ENCODE results near the gene GPN1.
"Not testable (repeated sequence)": the region's sequence is repeated elsewhere in the genome, so short reads cannot be mapped to it uniquely, and the experiment has no call there.

Gene GPN1

GRCh38 chr2:27682334-27682771, 53.5 kb downstream of the GPN1 start:
- H3K9me3 Mint-ChIP-seq, H3K27me3 Mint-ChIP-seq, DNase-seq: not testable (repeated sequence)
- peak; percentile 79 for ATAC-seq
- Mint-ChIP-seq H3K4me3 (peak overlapping the region; percentile 13 to 19), H3K4me1 (peaks cover 32% of the 10 kb centered on the region), H3K27ac (peak overlapping the region; percentile 20 to 81)

GRCh38 chr2:27683390-27684071, 54.7 kb downstream of the GPN1 start:
- H3K4me3 Mint-ChIP-seq, result peak overlapping the region in 1 of 2 donors; percentile 65
- peak; percentile 85 to 87 for DNase-seq
- H3K9me3 Mint-ChIP-seq, result no peaks in the 10 kb centered on the region
- peak; percentile 89 for ATAC-seq
- no peaks in the 10 kb centered on the region for H3K27me3 Mint-ChIP-seq
- peak overlapping the region; percentile 67 to 80 for H3K27ac Mint-ChIP-seq
- H3K4me1 Mint-ChIP-seq, result peaks cover 32% of the 10 kb centered on the region

GRCh38 chr2:27685006-27685405, 56.2 kb downstream of the GPN1 start:
- not testable (repeated sequence) for ATAC-seq, DNase-seq, H3K9me3 Mint-ChIP-seq, H3K27me3 Mint-ChIP-seq
- Mint-ChIP-seq H3K4me3 (peak overlapping the region in 1 of 2 donors; percentile 36), H3K4me1 (peaks cover 32% of the 10 kb centered on the region), H3K27ac (peak overlapping the region; percentile 40 to 81)

GRCh38 chr2:27685577-27685976, 56.7 kb downstream of the GPN1 start:
- DNase-seq, result no peak
- Mint-ChIP-seq H3K4me3 (no peak overlapping the region), H3K27ac (no peak overlapping the region), H3K9me3 (no peaks in the 10 kb centered on the region), H3K4me1 (peaks cover 32% of the 10 kb centered on the region), H3K27me3 (no peaks in the 10 kb centered on the region)
- ATAC-seq, result no peak

- no peak for ATAC-seq
- peaks cover 22% of the 10 kb centered on the region for H3K4me1 Mint-ChIP-seq
- no peak for DNase-seq
- H3K27ac Mint-ChIP-seq, result no peak overlapping the region
- no peaks in the 10 kb centered on the region for H3K27me3 Mint-ChIP-seq
- no peaks in the 10 kb centered on the region for H3K9me3 Mint-ChIP-seq
- no peak overlapping the region for H3K4me3 Mint-ChIP-seq
Observed at GRCh38 chr2:27687232-27687631, 58.4 kb downstream of the GPN1 start.

GRCh38 chr2:27689424-27689823, 60.6 kb downstream of the GPN1 start:
- Mint-ChIP-seq H3K4me1 (peaks cover 8% of the 10 kb centered on the region), H3K4me3 (no peak overlapping the region), H3K9me3 (no peaks in the 10 kb centered on the region), H3K27me3 (no peaks in the 10 kb centered on the region), H3K27ac (no peak overlapping the region)
- ATAC-seq, result no peak
- DNase-seq, result no peak

GRCh38 chr2:27690052-27690451, 61.2 kb downstream of the GPN1 start:
- DNase-seq, result no peak
- Mint-ChIP-seq H3K9me3 (no peaks in the 10 kb centered on the region), H3K4me1 (peaks cover 3% of the 10 kb centered on the region), H3K4me3 (no peak overlapping the region), H3K27ac (no peak overlapping the region), H3K27me3 (no peaks in the 10 kb centered on the region)
- no peak for ATAC-seq

- ATAC-seq, result no peak
Observed at GRCh38 chr2:27697660-27698059, 68.8 kb downstream of the GPN1 start.

More at GRCh38 chr2:27697660-27698059, 68.8 kb downstream of the GPN1 start:
- H3K27ac Mint-ChIP-seq, result peak overlapping the region in 1 of 2 donors; percentile 63
- H3K4me3 Mint-ChIP-seq, result no peak overlapping the region
- H3K27me3 Mint-ChIP-seq, result no peaks in the 10 kb centered on the region
- no peak for DNase-seq
- peaks cover 7% of the 10 kb centered on the region for H3K4me1 Mint-ChIP-seq
- no peaks in the 10 kb centered on the region for H3K9me3 Mint-ChIP-seq
